ENCODE data around the gene ZNFX1.

Gene ZNFX1

GRCh38 chr20:49281059-49281912, 3.4 kb upstream of the ZNFX1 start:
- H3K9me3 ChIP-seq (ENCODE audit: control insufficient read depth, low read length), result peaks cover 3% of the 10 kb centered on the region

GRCh38 chr20:49280463-49281058, 2.7 kb upstream of the ZNFX1 start:
- Histone ChIP-seq H3K79me2 (peaks cover 55% of the 10 kb centered on the region), H3K4me1 (peaks cover 13% of the 10 kb centered on the region), H3K9ac (no peak overlapping the region), H3K27me3 (ENCODE audit: control insufficient read depth, insufficient read depth, low read length) (no peaks in the 10 kb centered on the region), H3K4me3 (ENCODE audit: low read depth, low read length) (no peak overlapping the region), H3K36me3 (ENCODE audit: control insufficient read depth, insufficient read depth, low read length) (peaks cover 12% of the 10 kb centered on the region), H3K27ac (no peak overlapping the region), H3K4me2 (ENCODE audit: low read length) (peak overlapping the region; percentile 5), H2AFZ (no peak overlapping the region), H3K9me3 (ENCODE audit: control insufficient read depth, low read length) (peaks cover 3% of the 10 kb centered on the region)
- TF ChIP-seq CTCF (IDR thresholded peaks at IDR 0.05), result no peak

More at GRCh38 chr20:49281059-49281912, 3.4 kb upstream of the ZNFX1 start:
- Histone ChIP-seq H2AFZ (no peak overlapping the region), H3K27ac (no peak overlapping the region), H3K4me3 (ENCODE audit: low read depth, low read length) (no peak overlapping the region), H3K27me3 (ENCODE audit: control insufficient read depth, insufficient read depth, low read length) (no peaks in the 10 kb centered on the region), H3K4me1 (peaks cover 9% of the 10 kb centered on the region), H3K79me2 (peaks cover 60% of the 10 kb centered on the region), H3K36me3 (ENCODE audit: control insufficient read depth, insufficient read depth, low read length) (peaks cover 12% of the 10 kb centered on the region), H3K9ac (no peak overlapping the region), H3K4me2 (ENCODE audit: low read length) (no peak overlapping the region)
- no peak for TF ChIP-seq CTCF (IDR thresholded peaks at IDR 0.05)

- Histone ChIP-seq H3K27ac (no peak overlapping the region), H3K4me2 (ENCODE audit: low read length) (peak overlapping the region; percentile 5), H3K27me3 (ENCODE audit: control insufficient read depth, insufficient read depth, low read length) (no peaks in the 10 kb centered on the region), H3K9me3 (ENCODE audit: control insufficient read depth, low read length) (peaks cover 3% of the 10 kb centered on the region), H3K36me3 (ENCODE audit: control insufficient read depth, insufficient read depth, low read length) (peaks cover 12% of the 10 kb centered on the region), H3K4me3 (ENCODE audit: low read depth, low read length) (peak overlapping the region; percentile 83), H3K4me1 (peaks cover 13% of the 10 kb centered on the region), H2AFZ (no peak overlapping the region), H3K9ac (no peak overlapping the region), H3K79me2 (peaks cover 54% of the 10 kb centered on the region)
- TF ChIP-seq CTCF (IDR thresholded peaks at IDR 0.05), result no peak
These were observed 2.0 kb upstream of the ZNFX1 start for GRCh38 chr20:49279677-49280462.

- H3K36me3 ChIP-seq (ENCODE audit: control insufficient read depth, insufficient read depth, low read length), result peaks cover 12% of the 10 kb centered on the region
These were observed 1.2 kb upstream of the ZNFX1 start for GRCh38 chr20:49278818-49279676.

More at GRCh38 chr20:49278818-49279676, 1.2 kb upstream of the ZNFX1 start:
- Histone ChIP-seq H3K27ac (peak overlapping the region; percentile 91), H3K4me3 (ENCODE audit: low read depth, low read length) (peak overlapping the region; percentile 83), H2AFZ (peak overlapping the region; percentile 79), H3K27me3 (ENCODE audit: control insufficient read depth, insufficient read depth, low read length) (no peaks in the 10 kb centered on the region), H3K4me1 (peaks cover 13% of the 10 kb centered on the region), H3K4me2 (ENCODE audit: low read length) (peak overlapping the region; percentile 75), H3K9ac (peak overlapping the region; percentile 88), H3K79me2 (peaks cover 52% of the 10 kb centered on the region), H3K9me3 (ENCODE audit: control insufficient read depth, low read length) (peaks cover 3% of the 10 kb centered on the region)
- TF ChIP-seq CTCF (IDR thresholded peaks at IDR 0.05), result no peak

Measured in parathyroid adenoma (tissue), 2 donors.